K562 (cell line): ENCODE data around the gene BTG2. TPM values are rescaled to one million over a fixed set of nuclear protein-coding genes. Genes with fewer than 3 reads are reported as not detected.

ENCODE experiments used
- CBFA2T3 ChIP-seq: fragments of 450-650 bp; IDR thresholded peaks from 2 replicates; pipeline ENCODE4 v1.6.1; 2017
- CXXC5 ChIP-seq: fragments of 250-450 bp; sonication (Bioruptor Pico); IDR thresholded peaks from 2 replicates; pipeline ENCODE4 v1.8.0; 2022; ENCODE audit warnings: inconsistent platforms, mild to moderate bottlenecking, moderate library complexity
- EGR1 ChIP-seq: fragments of 450-650 bp; conservative IDR thresholded peaks from 2 replicates; pipeline ENCODE4 v1.6.1; 2017; ENCODE audit warnings: mild to moderate bottlenecking
- HNRNPLL ChIP-seq: fragments of 200-400 bp; formaldehyde crosslinking; IDR thresholded peaks from 2 replicates; pipeline ENCODE4 v1.6.1; 2017; ENCODE audit warnings: low read length, low read depth, mild to moderate bottlenecking; ENCODE audit not compliant: poor library complexity, severe bottlenecking
- RB1 ChIP-seq: fragments of 450-650 bp; IDR thresholded peaks from 2 replicates; pipeline ENCODE4 v1.6.1; 2017; ENCODE audit warnings: low read depth, mild to moderate bottlenecking
- polyA plus RNA-seq, 8 experiments: library from polyadenylated mRNA; depleted of rRNA in 4 of 8; stranded (reverse) in 5 of 8; unstranded in 3 of 8; fragments of >200 nt; fragmentation: Nextera tagmentation in 2 of 8; fragmentation: Illumina TruSeq in 1 of 8; extraction: Ambion mirVana in 2 of 8; extraction: Trizol in 1 of 8; gene quantifications; 2 replicates each; pipeline versions ENCODE4 v1.2.1 to v1.2.3, GENCODE V29; 2011 to 2014; ENCODE audit warnings: inconsistent platforms in 1 of 8, missing spikeins in 1 of 8
- total RNA-seq, 7 experiments: library from RNA; depleted of rRNA in 6 of 7; stranded (reverse); fragments of >200 nt in 6 of 7; fragmentation: Illumina TruSeq in 2 of 7; extraction: Trizol in 2 of 7; gene quantifications; 2 replicates each; pipeline versions ENCODE4 v1.2.1 to v1.2.3, GENCODE V29; 2011 to 2021; ENCODE audit warnings: low replicate concordance in 1 of 7
- TF ChIP-seq, protein P1 (sequence below): sonication (generic); formaldehyde crosslinking; IDR thresholded peaks from 2 replicates; pipeline ENCODE4 v1.9.0; 2022; ENCODE audit warnings: mild to moderate bottlenecking, missing genetic modification reagents
- TF ChIP-seq, protein P2 (sequence below): fragments of 200-800 bp; sonication (Bioruptor generic); IDR thresholded peaks from 2 replicates; pipeline ENCODE4 v1.6.1; 2017; ENCODE audit warnings: missing genetic modification characterization, missing compliant biosample characterization
- TF ChIP-seq, protein P3 (sequence below): fragments of 450-650 bp; formaldehyde crosslinking; IDR thresholded peaks from 2 replicates; pipeline ENCODE4 v1.4.0; 2020; ENCODE audit warnings: mild to moderate bottlenecking, moderate library complexity
- TF ChIP-seq, protein P4 (sequence below): fragments of 450-650 bp; IDR thresholded peaks from 2 replicates; pipeline ENCODE4 v1.6.1; 2016; ENCODE audit warnings: mild to moderate bottlenecking, moderate library complexity
- TF ChIP-seq, protein P5 (sequence below): sonication (generic); formaldehyde crosslinking; IDR thresholded peaks from 2 replicates; pipeline ENCODE4 v1.8.1; 2022; ENCODE audit warnings: missing genetic modification reagents

The BTG2 gene
- total and polyA plus RNA-seq, 9 of the 15 experiments (the other 6 are each of a cell fraction or from before 2014, with no cell fraction given): 2.3 to 41.9 (median 8.7) TPM

DNA sequence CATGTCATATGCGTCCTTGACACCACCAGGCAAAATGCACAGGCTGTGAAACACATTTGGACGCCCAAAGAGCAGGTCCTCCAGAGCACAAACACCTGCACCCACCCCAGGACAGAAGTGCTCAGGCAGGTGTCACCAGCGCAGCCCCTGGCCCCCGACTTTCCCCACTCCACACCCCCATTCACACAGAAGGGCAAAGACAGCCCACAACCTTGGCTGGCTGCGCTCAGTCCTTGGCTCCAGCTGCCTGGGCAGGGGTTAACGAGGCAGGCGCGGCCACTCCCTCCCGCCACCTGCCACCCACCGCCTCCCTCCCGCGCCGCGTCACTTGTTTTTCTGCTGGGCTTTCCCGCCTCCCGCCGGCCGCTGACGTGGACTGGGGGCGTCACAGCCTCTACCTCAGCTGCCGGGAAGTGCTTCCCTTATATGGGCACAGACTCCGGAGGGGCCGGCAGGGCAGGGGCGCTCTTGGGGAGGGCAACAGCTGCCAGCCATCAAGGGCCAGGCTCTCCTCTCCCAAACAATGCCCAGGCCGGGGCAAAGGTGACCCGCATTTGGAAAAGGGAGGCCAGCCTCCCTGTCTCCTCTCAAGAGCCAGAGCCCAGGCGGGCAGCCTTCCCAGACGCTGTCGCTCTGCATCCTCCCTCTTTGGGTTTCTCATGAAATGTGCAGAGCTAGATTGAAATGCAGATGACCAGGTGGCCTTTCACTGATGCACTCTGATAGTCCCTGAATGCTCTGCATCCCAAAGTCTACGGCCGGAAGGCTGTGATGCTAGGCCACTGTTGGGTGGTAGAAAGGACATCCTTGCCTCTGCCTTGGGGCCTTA is 14.8 kb upstream of the BTG2 start (continued):
- TF ChIP-seq, protein P1, sequence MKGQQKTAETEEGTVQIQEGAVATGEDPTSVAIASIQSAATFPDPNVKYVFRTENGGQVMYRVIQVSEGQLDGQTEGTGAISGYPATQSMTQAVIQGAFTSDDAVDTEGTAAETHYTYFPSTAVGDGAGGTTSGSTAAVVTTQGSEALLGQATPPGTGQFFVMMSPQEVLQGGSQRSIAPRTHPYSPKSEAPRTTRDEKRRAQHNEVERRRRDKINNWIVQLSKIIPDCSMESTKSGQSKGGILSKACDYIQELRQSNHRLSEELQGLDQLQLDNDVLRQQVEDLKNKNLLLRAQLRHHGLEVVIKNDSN: 0 out of 2 replicates have a peak, but pooled peaks have one; percentile 23
- peak; percentile 89 for TF ChIP-seq EGR1
- peak; percentile 13; the same call in 1 of the 2 replicates for TF ChIP-seq CBFA2T3
- TF ChIP-seq CXXC5: peak; percentile 30
- TF ChIP-seq, protein P2, sequence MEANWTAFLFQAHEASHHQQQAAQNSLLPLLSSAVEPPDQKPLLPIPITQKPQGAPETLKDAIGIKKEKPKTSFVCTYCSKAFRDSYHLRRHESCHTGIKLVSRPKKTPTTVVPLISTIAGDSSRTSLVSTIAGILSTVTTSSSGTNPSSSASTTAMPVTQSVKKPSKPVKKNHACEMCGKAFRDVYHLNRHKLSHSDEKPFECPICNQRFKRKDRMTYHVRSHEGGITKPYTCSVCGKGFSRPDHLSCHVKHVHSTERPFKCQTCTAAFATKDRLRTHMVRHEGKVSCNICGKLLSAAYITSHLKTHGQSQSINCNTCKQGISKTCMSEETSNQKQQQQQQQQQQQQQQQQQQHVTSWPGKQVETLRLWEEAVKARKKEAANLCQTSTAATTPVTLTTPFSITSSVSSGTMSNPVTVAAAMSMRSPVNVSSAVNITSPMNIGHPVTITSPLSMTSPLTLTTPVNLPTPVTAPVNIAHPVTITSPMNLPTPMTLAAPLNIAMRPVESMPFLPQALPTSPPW (CRISPR knock-in tag): peak; percentile 81
- TF ChIP-seq, protein P3, sequence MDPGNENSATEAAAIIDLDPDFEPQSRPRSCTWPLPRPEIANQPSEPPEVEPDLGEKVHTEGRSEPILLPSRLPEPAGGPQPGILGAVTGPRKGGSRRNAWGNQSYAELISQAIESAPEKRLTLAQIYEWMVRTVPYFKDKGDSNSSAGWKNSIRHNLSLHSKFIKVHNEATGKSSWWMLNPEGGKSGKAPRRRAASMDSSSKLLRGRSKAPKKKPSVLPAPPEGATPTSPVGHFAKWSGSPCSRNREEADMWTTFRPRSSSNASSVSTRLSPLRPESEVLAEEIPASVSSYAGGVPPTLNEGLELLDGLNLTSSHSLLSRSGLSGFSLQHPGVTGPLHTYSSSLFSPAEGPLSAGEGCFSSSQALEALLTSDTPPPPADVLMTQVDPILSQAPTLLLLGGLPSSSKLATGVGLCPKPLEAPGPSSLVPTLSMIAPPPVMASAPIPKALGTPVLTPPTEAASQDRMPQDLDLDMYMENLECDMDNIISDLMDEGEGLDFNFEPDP (CRISPR knock-in tag): no peak
- TF ChIP-seq RB1: peak; percentile 90; the same call in 1 of the 2 replicates
- TF ChIP-seq, protein P4, sequence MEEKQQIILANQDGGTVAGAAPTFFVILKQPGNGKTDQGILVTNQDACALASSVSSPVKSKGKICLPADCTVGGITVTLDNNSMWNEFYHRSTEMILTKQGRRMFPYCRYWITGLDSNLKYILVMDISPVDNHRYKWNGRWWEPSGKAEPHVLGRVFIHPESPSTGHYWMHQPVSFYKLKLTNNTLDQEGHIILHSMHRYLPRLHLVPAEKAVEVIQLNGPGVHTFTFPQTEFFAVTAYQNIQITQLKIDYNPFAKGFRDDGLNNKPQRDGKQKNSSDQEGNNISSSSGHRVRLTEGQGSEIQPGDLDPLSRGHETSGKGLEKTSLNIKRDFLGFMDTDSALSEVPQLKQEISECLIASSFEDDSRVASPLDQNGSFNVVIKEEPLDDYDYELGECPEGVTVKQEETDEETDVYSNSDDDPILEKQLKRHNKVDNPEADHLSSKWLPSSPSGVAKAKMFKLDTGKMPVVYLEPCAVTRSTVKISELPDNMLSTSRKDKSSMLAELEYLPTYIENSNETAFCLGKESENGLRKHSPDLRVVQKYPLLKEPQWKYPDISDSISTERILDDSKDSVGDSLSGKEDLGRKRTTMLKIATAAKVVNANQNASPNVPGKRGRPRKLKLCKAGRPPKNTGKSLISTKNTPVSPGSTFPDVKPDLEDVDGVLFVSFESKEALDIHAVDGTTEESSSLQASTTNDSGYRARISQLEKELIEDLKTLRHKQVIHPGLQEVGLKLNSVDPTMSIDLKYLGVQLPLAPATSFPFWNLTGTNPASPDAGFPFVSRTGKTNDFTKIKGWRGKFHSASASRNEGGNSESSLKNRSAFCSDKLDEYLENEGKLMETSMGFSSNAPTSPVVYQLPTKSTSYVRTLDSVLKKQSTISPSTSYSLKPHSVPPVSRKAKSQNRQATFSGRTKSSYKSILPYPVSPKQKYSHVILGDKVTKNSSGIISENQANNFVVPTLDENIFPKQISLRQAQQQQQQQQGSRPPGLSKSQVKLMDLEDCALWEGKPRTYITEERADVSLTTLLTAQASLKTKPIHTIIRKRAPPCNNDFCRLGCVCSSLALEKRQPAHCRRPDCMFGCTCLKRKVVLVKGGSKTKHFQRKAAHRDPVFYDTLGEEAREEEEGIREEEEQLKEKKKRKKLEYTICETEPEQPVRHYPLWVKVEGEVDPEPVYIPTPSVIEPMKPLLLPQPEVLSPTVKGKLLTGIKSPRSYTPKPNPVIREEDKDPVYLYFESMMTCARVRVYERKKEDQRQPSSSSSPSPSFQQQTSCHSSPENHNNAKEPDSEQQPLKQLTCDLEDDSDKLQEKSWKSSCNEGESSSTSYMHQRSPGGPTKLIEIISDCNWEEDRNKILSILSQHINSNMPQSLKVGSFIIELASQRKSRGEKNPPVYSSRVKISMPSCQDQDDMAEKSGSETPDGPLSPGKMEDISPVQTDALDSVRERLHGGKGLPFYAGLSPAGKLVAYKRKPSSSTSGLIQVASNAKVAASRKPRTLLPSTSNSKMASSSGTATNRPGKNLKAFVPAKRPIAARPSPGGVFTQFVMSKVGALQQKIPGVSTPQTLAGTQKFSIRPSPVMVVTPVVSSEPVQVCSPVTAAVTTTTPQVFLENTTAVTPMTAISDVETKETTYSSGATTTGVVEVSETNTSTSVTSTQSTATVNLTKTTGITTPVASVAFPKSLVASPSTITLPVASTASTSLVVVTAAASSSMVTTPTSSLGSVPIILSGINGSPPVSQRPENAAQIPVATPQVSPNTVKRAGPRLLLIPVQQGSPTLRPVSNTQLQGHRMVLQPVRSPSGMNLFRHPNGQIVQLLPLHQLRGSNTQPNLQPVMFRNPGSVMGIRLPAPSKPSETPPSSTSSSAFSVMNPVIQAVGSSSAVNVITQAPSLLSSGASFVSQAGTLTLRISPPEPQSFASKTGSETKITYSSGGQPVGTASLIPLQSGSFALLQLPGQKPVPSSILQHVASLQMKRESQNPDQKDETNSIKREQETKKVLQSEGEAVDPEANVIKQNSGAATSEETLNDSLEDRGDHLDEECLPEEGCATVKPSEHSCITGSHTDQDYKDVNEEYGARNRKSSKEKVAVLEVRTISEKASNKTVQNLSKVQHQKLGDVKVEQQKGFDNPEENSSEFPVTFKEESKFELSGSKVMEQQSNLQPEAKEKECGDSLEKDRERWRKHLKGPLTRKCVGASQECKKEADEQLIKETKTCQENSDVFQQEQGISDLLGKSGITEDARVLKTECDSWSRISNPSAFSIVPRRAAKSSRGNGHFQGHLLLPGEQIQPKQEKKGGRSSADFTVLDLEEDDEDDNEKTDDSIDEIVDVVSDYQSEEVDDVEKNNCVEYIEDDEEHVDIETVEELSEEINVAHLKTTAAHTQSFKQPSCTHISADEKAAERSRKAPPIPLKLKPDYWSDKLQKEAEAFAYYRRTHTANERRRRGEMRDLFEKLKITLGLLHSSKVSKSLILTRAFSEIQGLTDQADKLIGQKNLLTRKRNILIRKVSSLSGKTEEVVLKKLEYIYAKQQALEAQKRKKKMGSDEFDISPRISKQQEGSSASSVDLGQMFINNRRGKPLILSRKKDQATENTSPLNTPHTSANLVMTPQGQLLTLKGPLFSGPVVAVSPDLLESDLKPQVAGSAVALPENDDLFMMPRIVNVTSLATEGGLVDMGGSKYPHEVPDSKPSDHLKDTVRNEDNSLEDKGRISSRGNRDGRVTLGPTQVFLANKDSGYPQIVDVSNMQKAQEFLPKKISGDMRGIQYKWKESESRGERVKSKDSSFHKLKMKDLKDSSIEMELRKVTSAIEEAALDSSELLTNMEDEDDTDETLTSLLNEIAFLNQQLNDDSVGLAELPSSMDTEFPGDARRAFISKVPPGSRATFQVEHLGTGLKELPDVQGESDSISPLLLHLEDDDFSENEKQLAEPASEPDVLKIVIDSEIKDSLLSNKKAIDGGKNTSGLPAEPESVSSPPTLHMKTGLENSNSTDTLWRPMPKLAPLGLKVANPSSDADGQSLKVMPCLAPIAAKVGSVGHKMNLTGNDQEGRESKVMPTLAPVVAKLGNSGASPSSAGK: peak; percentile 66; the same call in 1 of the 2 replicates
- peak; percentile 16 for TF ChIP-seq HNRNPLL
- TF ChIP-seq, protein P5, sequence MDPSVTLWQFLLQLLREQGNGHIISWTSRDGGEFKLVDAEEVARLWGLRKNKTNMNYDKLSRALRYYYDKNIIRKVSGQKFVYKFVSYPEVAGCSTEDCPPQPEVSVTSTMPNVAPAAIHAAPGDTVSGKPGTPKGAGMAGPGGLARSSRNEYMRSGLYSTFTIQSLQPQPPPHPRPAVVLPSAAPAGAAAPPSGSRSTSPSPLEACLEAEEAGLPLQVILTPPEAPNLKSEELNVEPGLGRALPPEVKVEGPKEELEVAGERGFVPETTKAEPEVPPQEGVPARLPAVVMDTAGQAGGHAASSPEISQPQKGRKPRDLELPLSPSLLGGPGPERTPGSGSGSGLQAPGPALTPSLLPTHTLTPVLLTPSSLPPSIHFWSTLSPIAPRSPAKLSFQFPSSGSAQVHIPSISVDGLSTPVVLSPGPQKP: peak; percentile 99
